ENCODE data around the gene RFNG. TPM values are rescaled to one million over a fixed set of nuclear protein-coding genes. Genes with fewer than 3 reads are reported as not detected.

Gene RFNG
- total RNA-seq, 2 donors from 2014 or later = 39.9 to 45.3 TPM

DNA sequence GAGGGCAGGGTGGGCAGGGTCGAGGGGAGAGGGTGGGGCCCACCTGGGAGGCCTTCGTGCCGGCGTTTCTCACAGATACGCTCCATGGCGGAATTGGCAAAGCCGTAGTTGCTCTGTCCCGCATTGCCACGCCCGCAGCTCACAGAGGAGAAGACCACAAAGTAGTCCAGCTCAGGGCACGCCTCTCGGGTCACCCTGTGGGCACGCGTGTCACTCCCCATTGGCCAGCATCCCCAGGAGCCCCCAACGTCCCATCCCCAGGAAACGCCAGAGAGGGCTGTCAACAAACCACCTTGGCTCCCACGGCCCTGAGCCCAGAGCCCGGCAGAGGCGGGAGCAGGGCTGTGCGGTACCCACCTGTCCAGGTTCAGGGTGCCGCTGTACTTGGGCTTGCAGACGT lies 30.4 kb upstream of the RFNG start:
- Histone ChIP-seq H3K4me3 (no peak overlapping the region), H3K36me3 (peaks cover 66% of the 10 kb centered on the region), H3K27me3 (replicated peaks; ENCODE audit: insufficient read depth) (no peaks in the 10 kb centered on the region), H3K27ac (no peak overlapping the region), H3K9me3 (no peaks in the 10 kb centered on the region), H3K4me1 (ENCODE audit: control insufficient read depth in 1 of 2, low read depth in 2 of 2) (no peaks in the 10 kb centered on the region)
- TF ChIP-seq, protein P1, sequence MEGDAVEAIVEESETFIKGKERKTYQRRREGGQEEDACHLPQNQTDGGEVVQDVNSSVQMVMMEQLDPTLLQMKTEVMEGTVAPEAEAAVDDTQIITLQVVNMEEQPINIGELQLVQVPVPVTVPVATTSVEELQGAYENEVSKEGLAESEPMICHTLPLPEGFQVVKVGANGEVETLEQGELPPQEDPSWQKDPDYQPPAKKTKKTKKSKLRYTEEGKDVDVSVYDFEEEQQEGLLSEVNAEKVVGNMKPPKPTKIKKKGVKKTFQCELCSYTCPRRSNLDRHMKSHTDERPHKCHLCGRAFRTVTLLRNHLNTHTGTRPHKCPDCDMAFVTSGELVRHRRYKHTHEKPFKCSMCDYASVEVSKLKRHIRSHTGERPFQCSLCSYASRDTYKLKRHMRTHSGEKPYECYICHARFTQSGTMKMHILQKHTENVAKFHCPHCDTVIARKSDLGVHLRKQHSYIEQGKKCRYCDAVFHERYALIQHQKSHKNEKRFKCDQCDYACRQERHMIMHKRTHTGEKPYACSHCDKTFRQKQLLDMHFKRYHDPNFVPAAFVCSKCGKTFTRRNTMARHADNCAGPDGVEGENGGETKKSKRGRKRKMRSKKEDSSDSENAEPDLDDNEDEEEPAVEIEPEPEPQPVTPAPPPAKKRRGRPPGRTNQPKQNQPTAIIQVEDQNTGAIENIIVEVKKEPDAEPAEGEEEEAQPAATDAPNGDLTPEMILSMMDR (IDR thresholded peaks at IDR 0.05) = no peak
- DNase-seq (ENCODE audit: low spot score) = no peak
- ATAC-seq (ENCODE audit: insufficient number of reproducible peaks, low FRiP score, low read depth) = no peak

DNA sequence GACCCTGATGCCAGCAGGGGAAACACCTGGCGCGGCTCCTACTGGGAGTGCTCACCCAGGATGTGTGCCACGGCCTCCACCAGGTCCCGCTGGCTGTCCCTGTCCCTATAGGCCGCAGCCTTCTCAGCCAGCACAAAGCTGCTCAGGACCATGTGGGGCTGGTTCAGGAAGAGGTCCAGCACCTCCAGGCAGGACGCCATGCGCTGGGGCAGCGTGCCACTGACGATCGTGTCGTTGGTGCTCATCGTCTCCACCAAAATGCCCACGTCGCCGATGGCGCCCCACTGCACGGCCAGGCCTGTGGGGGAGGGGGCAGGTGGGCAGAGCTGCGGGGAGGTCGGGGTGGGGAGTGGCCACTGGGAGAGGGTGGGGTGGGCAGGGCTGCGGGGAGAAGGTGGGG lies 29.9 kb upstream of the RFNG start:
- no peaks in the 10 kb centered on the region for H3K27me3 ChIP-seq (replicated peaks; ENCODE audit: insufficient read depth)
- no peaks in the 10 kb centered on the region for H3K4me1 ChIP-seq (ENCODE audit: control insufficient read depth in 1 of 2, low read depth in 2 of 2)
- H3K9me3 ChIP-seq = no peaks in the 10 kb centered on the region
- H3K36me3 ChIP-seq = peaks cover 62% of the 10 kb centered on the region
- DNase-seq (ENCODE audit: low spot score) (no peak), ATAC-seq (ENCODE audit: insufficient number of reproducible peaks, low FRiP score, low read depth) (no peak)
- no peak overlapping the region for H3K27ac ChIP-seq
- no peak overlapping the region for H3K4me3 ChIP-seq
- TF ChIP-seq, protein P1 (IDR thresholded peaks at IDR 0.05) = no peak

- H3K4me3 ChIP-seq = no peak overlapping the region
- H3K36me3 ChIP-seq = peaks cover 55% of the 10 kb centered on the region
- ATAC-seq (ENCODE audit: insufficient number of reproducible peaks, low FRiP score, low read depth) (no peak), DNase-seq (ENCODE audit: low spot score) (no peak)
- no peaks in the 10 kb centered on the region for H3K9me3 ChIP-seq
- H3K4me1 ChIP-seq (ENCODE audit: control insufficient read depth in 1 of 2, low read depth in 2 of 2) = no peaks in the 10 kb centered on the region
- no peaks in the 10 kb centered on the region for H3K27me3 ChIP-seq (replicated peaks; ENCODE audit: insufficient read depth)
- TF ChIP-seq, protein P1 (IDR thresholded peaks at IDR 0.05) = no peak
- H3K27ac ChIP-seq = no peak overlapping the region
These were observed 29.3 kb upstream of the RFNG start for GRCh38 chr17:82080789-82081464.

GRCh38 chr17:82080048-82080788 lies 28.6 kb upstream of the RFNG start:
- Histone ChIP-seq H3K9me3 (no peaks in the 10 kb centered on the region), H3K36me3 (peaks cover 50% of the 10 kb centered on the region), H3K4me1 (ENCODE audit: control insufficient read depth in 1 of 2, low read depth in 2 of 2) (no peaks in the 10 kb centered on the region), H3K27me3 (replicated peaks; ENCODE audit: insufficient read depth) (no peaks in the 10 kb centered on the region), H3K27ac (no peak overlapping the region), H3K4me3 (no peak overlapping the region)
- ATAC-seq (ENCODE audit: insufficient number of reproducible peaks, low FRiP score, low read depth) = no peak
- DNase-seq (ENCODE audit: low spot score) = no peak
- TF ChIP-seq, protein P1 (IDR thresholded peaks at IDR 0.05) = no peak

- peaks cover 41% of the 10 kb centered on the region for H3K36me3 ChIP-seq
- ATAC-seq (ENCODE audit: insufficient number of reproducible peaks, low FRiP score, low read depth) (no peak), DNase-seq (ENCODE audit: low spot score) (no peak)
- no peaks in the 10 kb centered on the region for H3K4me1 ChIP-seq (ENCODE audit: control insufficient read depth in 1 of 2, low read depth in 2 of 2)
- H3K27ac ChIP-seq = no peak overlapping the region
- no peaks in the 10 kb centered on the region for H3K9me3 ChIP-seq
- no peaks in the 10 kb centered on the region for H3K27me3 ChIP-seq (replicated peaks; ENCODE audit: insufficient read depth)
- TF ChIP-seq, protein P1 (IDR thresholded peaks at IDR 0.05) = no peak
- H3K4me3 ChIP-seq = no peak overlapping the region
These were observed 27.5 kb upstream of the RFNG start for GRCh38 chr17:82079001-82079677.

Measured in thoracic aorta (tissue), 2 donors.